Karpas-422 (cell line): ENCODE data around the gene IRAK1BP1. TPM values are rescaled to one million over a fixed set of nuclear protein-coding genes. Genes with fewer than 3 reads are reported as not detected.

Experiments used
- DNase-seq: peaks from one replicate; pipeline ENCODE4 v3.0.0-alpha.2; 2015
- H2AFZ ChIP-seq: fragments of 200-600 bp; sonication (generic); 2 replicates; pipeline ENCODE4 v1.6.1; 2014; ENCODE audit warnings: antibody characterized with exemption, low read length, mixed read lengths
- H3K27ac ChIP-seq: fragments of 200-600 bp; sonication (generic); 2 replicates; pipeline ENCODE4 v1.5.1; 2014; ENCODE audit warnings: mild to moderate bottlenecking, low read length, moderate library complexity
- H3K27me3 ChIP-seq: fragments of 200-600 bp; sonication (generic); 2 replicates; pipeline ENCODE4 v1.6.1; 2014; ENCODE audit warnings: low read length, mixed read lengths
- H3K36me3 ChIP-seq: fragments of 200-600 bp; sonication (generic); 2 replicates; pipeline ENCODE4 v1.6.1; 2014; ENCODE audit warnings: low read length, mixed read lengths; ENCODE audit not compliant: insufficient read depth
- H3K4me1 ChIP-seq: fragments of 200-600 bp; sonication (generic); 2 replicates; pipeline ENCODE4 v1.6.1; 2014; ENCODE audit warnings: mild to moderate bottlenecking, low read length, mixed read lengths
- H3K4me2 ChIP-seq: fragments of 200-600 bp; sonication (generic); 2 replicates; pipeline ENCODE4 v1.6.1; 2014; ENCODE audit warnings: low read length, low read depth, mild to moderate bottlenecking; ENCODE audit not compliant: poor library complexity, severe bottlenecking
- H3K4me3 ChIP-seq: fragments of 200-600 bp; sonication (generic); 2 replicates; pipeline ENCODE4 v1.5.1; 2014; ENCODE audit warnings: mild to moderate bottlenecking, antibody characterized with exemption, low read length, mixed read lengths
- H3K79me2 ChIP-seq: fragments of 200-600 bp; sonication (generic); 2 replicates; pipeline ENCODE4 v1.6.1; 2014; ENCODE audit warnings: mild to moderate bottlenecking, low read length, mixed read lengths
- H3K9ac ChIP-seq: fragments of 200-600 bp; sonication (generic); 2 replicates; pipeline ENCODE4 v1.6.0; 2014; ENCODE audit warnings: low read length
- H3K9me2 ChIP-seq: fragments of 200-600 bp; sonication (generic), shearing (Covaris generic); replicated peaks from 2 replicates; pipeline ENCODE4 v1.6.0; 2014; ENCODE audit warnings: mild to moderate bottlenecking, low read length, moderate library complexity; ENCODE audit not compliant: insufficient read depth
- H3K9me3 ChIP-seq: fragments of 300-700, 200-600 bp; sonication (generic); 2 replicates; pipeline ENCODE4 v1.6.1; 2014; ENCODE audit warnings: low read length, mixed read lengths
- H4K20me1 ChIP-seq: fragments of 200-600 bp; sonication (generic); 2 replicates; pipeline ENCODE4 v1.6.1; 2014; ENCODE audit warnings: mild to moderate bottlenecking, antibody characterized with exemption, low read length, low read depth; ENCODE audit not compliant: insufficient read depth
- total RNA-seq: library from RNA; depleted of rRNA; stranded (reverse); fragments of >200 nt; shearing (Covaris generic); gene quantifications from 2 replicates; pipeline ENCODE4 v1.2.3, GENCODE V29; 2014; ENCODE audit warnings: low replicate concordance; rRNA removed

The IRAK1BP1 gene, protein sequence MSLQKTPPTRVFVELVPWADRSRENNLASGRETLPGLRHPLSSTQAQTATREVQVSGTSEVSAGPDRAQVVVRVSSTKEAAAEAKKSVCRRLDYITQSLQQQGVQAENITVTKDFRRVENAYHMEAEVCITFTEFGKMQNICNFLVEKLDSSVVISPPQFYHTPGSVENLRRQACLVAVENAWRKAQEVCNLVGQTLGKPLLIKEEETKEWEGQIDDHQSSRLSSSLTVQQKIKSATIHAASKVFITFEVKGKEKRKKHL
- 10.1 and 16.5 TPM in 2 replicates for total RNA-seq

- no peaks in the 10 kb centered on the region for H3K27me3 ChIP-seq
- peaks cover 7% of the 10 kb centered on the region; the same call in 1 of the 2 replicates for H3K36me3 ChIP-seq
- no peaks in the 10 kb centered on the region for H4K20me1 ChIP-seq
- peak within 1 kb of the TSS; percentile 90 for H3K4me3 ChIP-seq
- peak within 1 kb of the TSS; percentile 91 for H3K27ac ChIP-seq
- H3K9me2 ChIP-seq: no peaks in the 10 kb centered on the region
- peak within 1 kb of the TSS; percentile 83 for H3K9ac ChIP-seq
- DNase-seq: peak; percentile 96
- H3K4me2 ChIP-seq: peak within 1 kb of the TSS; percentile 88
- H3K79me2 ChIP-seq: peaks cover 51% of the 10 kb centered on the region
- peak within 1 kb of the TSS; percentile 89 for H2AFZ ChIP-seq
- H3K4me1 ChIP-seq: peaks cover 18% of the 10 kb centered on the region
- H3K9me3 ChIP-seq: no peaks in the 10 kb centered on the region
Measured at GRCh38 chr6:78867370-78868040, at the start of gene IRAK1BP1. TSS of gene IRAK1BP1 (plus strand) at chr6:78867551. CDS start at chr6:78867577, 26 bp downstream.

DNA sequence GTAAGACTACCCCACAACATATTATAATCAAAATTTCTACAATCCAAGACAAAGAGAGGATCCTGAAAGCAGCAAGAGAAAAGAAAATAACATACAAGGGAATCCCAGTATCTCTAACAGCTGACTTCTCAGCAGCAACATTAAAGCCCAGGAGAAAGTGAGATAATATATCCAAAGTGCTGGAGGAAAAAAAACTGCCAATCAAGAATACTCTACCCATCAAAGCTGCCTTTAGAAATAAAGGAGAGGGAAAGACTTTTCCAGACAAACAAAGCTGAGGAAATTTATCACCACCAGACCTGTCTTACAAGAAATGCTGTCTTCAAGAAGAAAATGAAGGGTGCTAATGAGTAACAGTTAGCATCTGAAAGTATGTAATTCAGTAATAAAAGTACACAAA, 43.3 kb upstream of the IRAK1BP1 start:
- Histone ChIP-seq H3K9me2 (no peaks in the 10 kb centered on the region), H3K9ac (no peak overlapping the region), H3K9me3 (no peaks in the 10 kb centered on the region)

GRCh38 chr6:78829407-78829806, 37.9 kb upstream of the IRAK1BP1 start:
- H2AFZ ChIP-seq: no peak overlapping the region
- no peak overlapping the region for H3K27ac ChIP-seq
- H3K9me3 ChIP-seq: no peaks in the 10 kb centered on the region
- H3K4me3 ChIP-seq: no peak overlapping the region
- peak overlapping the region; percentile 20 for H3K4me2 ChIP-seq
- no peaks in the 10 kb centered on the region for H3K36me3 ChIP-seq
- H3K9ac ChIP-seq: no peak overlapping the region
- no peaks in the 10 kb centered on the region for H3K79me2 ChIP-seq
- no peaks in the 10 kb centered on the region for H3K27me3 ChIP-seq
- no peaks in the 10 kb centered on the region for H3K9me2 ChIP-seq
- DNase-seq: no peak
- H4K20me1 ChIP-seq: no peaks in the 10 kb centered on the region
- no peaks in the 10 kb centered on the region for H3K4me1 ChIP-seq

More for the DNA sequence above, 43.3 kb upstream of the IRAK1BP1 start:
- Histone ChIP-seq H2AFZ (no peak overlapping the region), H3K79me2 (no peaks in the 10 kb centered on the region), H3K27ac (no peak overlapping the region), H3K4me1 (no peaks in the 10 kb centered on the region), H3K4me3 (no peak overlapping the region), H3K27me3 (no peaks in the 10 kb centered on the region), H3K4me2 (no peak overlapping the region), H4K20me1 (no peaks in the 10 kb centered on the region), H3K36me3 (no peaks in the 10 kb centered on the region)
- DNase-seq: no peak

DNA sequence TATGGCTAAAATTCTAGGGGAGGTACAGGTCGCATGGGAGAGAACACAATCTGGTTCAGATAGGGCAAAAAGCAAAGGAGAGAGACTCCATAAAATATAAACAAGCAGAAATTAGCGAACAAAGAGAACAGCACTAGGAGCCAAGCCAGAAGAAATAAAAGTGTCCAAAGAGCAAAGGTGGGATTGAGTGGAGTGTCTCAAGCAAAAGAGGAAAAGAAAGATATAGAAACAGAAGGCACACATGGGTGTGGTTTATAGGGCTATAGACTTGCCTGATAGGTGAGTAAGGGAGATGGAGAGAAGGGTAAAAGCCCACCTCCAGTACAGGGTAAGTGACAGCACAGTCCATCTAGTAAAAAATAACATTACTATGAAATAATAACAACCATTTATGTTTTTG, 36.5 kb upstream of the IRAK1BP1 start:
- H3K4me1 ChIP-seq: no peaks in the 10 kb centered on the region
- no peaks in the 10 kb centered on the region for H3K36me3 ChIP-seq
- no peak overlapping the region for H3K4me2 ChIP-seq
- H2AFZ ChIP-seq: no peak overlapping the region
- no peak overlapping the region for H3K4me3 ChIP-seq
- H3K9me2 ChIP-seq: no peaks in the 10 kb centered on the region
- DNase-seq: no peak
- no peaks in the 10 kb centered on the region for H3K79me2 ChIP-seq
- H3K27me3 ChIP-seq: no peaks in the 10 kb centered on the region
- H3K9me3 ChIP-seq: no peaks in the 10 kb centered on the region
- no peak overlapping the region for H3K27ac ChIP-seq
- no peaks in the 10 kb centered on the region for H4K20me1 ChIP-seq
- no peak overlapping the region for H3K9ac ChIP-seq

DNA sequence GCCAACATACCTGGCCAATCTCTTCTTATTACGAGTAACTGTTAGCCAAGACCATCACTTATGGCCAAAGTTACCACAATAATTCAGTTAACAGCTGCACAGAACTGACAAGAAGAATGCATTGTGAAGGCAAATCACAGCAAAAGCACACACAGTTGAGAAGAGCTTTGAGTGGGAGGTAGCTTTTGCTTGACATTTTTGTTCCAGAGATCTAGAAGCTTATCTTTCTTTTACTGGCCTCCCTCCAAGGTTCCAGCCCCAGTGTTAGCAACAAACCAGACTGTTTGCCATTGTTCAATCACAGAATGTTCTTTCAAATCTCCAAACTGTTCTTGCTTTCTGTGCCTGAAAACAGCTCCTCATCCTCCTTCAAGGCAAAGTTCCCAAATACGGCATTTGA, 35.9 kb upstream of the IRAK1BP1 start:
- Histone ChIP-seq H3K9ac (no peak overlapping the region), H4K20me1 (no peaks in the 10 kb centered on the region), H3K4me2 (no peak overlapping the region), H2AFZ (no peak overlapping the region), H3K9me2 (no peaks in the 10 kb centered on the region), H3K4me3 (no peak overlapping the region), H3K36me3 (no peaks in the 10 kb centered on the region), H3K27me3 (no peaks in the 10 kb centered on the region), H3K27ac (no peak overlapping the region), H3K4me1 (no peaks in the 10 kb centered on the region), H3K79me2 (no peaks in the 10 kb centered on the region), H3K9me3 (no peaks in the 10 kb centered on the region)
- DNase-seq: no peak

- Histone ChIP-seq H3K9me3 (no peaks in the 10 kb centered on the region), H3K4me1 (no peaks in the 10 kb centered on the region), H3K9me2 (no peaks in the 10 kb centered on the region), H2AFZ (no peak overlapping the region), H3K27me3 (no peaks in the 10 kb centered on the region), H3K4me2 (no peak overlapping the region), H4K20me1 (no peaks in the 10 kb centered on the region), H3K9ac (no peak overlapping the region), H3K36me3 (no peaks in the 10 kb centered on the region), H3K27ac (no peak overlapping the region), H3K4me3 (no peak overlapping the region), H3K79me2 (no peaks in the 10 kb centered on the region)
- no peak for DNase-seq
Measured at GRCh38 chr6:78832091-78832808, 35.1 kb upstream of the IRAK1BP1 start.

DNA sequence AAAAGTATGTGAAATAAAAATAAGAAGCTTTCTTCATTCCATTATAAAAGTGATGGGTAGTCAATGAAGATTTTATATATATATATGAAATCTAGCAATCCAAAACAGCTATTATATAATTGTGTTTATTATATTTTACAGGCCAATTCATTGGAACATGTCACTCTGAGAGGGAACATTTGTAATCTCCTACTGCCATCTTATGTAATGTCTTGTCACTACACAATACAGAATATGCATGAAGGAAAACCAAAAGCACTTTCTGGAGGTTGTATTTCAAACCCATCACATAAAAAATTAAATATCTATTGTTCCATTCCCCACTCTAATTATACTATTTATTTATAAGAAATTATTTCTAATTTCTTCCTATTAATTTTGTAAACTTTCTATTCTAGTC, 31.5 kb upstream of the IRAK1BP1 start:
- Histone ChIP-seq H3K27ac (no peak overlapping the region), H3K9me3 (no peaks in the 10 kb centered on the region), H3K4me1 (no peaks in the 10 kb centered on the region), H3K79me2 (no peaks in the 10 kb centered on the region), H3K27me3 (no peaks in the 10 kb centered on the region), H2AFZ (no peak overlapping the region), H3K9ac (no peak overlapping the region), H4K20me1 (no peaks in the 10 kb centered on the region), H3K4me3 (no peak overlapping the region), H3K4me2 (no peak overlapping the region), H3K36me3 (no peaks in the 10 kb centered on the region), H3K9me2 (no peaks in the 10 kb centered on the region)
- DNase-seq: peak; percentile 51

- no peak overlapping the region for H2AFZ ChIP-seq
- H3K4me2 ChIP-seq: no peak overlapping the region
Measured at GRCh38 chr6:78836598-78836997, 30.8 kb upstream of the IRAK1BP1 start.

More at GRCh38 chr6:78836598-78836997, 30.8 kb upstream of the IRAK1BP1 start:
- no peak overlapping the region for H3K9ac ChIP-seq
- no peaks in the 10 kb centered on the region for H3K4me1 ChIP-seq
- H3K36me3 ChIP-seq: no peaks in the 10 kb centered on the region
- no peaks in the 10 kb centered on the region for H3K9me3 ChIP-seq
- H3K27me3 ChIP-seq: no peaks in the 10 kb centered on the region
- H3K4me3 ChIP-seq: no peak overlapping the region
- no peaks in the 10 kb centered on the region for H4K20me1 ChIP-seq
- no peaks in the 10 kb centered on the region for H3K9me2 ChIP-seq
- DNase-seq: no peak
- no peak overlapping the region for H3K27ac ChIP-seq
- H3K79me2 ChIP-seq: no peaks in the 10 kb centered on the region
